GM19238 (cell line): ENCODE measurements around the gene NME9.

ENCODE experiments used
- DNase-seq: peaks from one replicate; pipeline ENCODE4 v3.0.0; 2011; ENCODE audit warnings: low spot score; ENCODE audit not compliant: insufficient read length

Gene NME9

GRCh38 chr3:138362538-138362937 lies 32.9 kb upstream of the NME9 start:
- DNase-seq = no peak

- DNase-seq = no peak
Observed at GRCh38 chr3:138361561-138361971, 31.9 kb upstream of the NME9 start.

GRCh38 chr3:138360869-138361525 lies 31.3 kb upstream of the NME9 start:
- no peak for DNase-seq

- no peak for DNase-seq
Observed at GRCh38 chr3:138359919-138360868, 30.5 kb upstream of the NME9 start.

GRCh38 chr3:138359148-138359918 lies 29.7 kb upstream of the NME9 start:
- DNase-seq = no peak

GRCh38 chr3:138356730-138357405 lies 27.2 kb upstream of the NME9 start:
- DNase-seq = no peak

- DNase-seq = no peak
Observed at GRCh38 chr3:138355071-138355470, 25.4 kb upstream of the NME9 start.

GRCh38 chr3:138354376-138354775 lies 24.7 kb upstream of the NME9 start:
- DNase-seq = no peak

GRCh38 chr3:138351916-138352550 lies 22.4 kb upstream of the NME9 start:
- DNase-seq = no peak

- DNase-seq = no peak
Observed at GRCh38 chr3:138351151-138351550, 21.5 kb upstream of the NME9 start.

GRCh38 chr3:138349926-138350665 lies 20.4 kb upstream of the NME9 start:
- no peak for DNase-seq

GRCh38 chr3:138348754-138349739 lies 19.4 kb upstream of the NME9 start:
- DNase-seq = no peak

GRCh38 chr3:138347960-138348753 lies 18.5 kb upstream of the NME9 start, which contains the start of gene MRAS:
MRAS (plus strand) TSS chr3:138348579; CDS start chr3:138372884, 24,305 bp downstream.
- DNase-seq = no peak

- no peak for DNase-seq
Observed at GRCh38 chr3:138344754-138345153, 15.1 kb upstream of the NME9 start.

GRCh38 chr3:138340511-138340910 lies 10.9 kb upstream of the NME9 start:
- DNase-seq = no peak

GRCh38 chr3:138338811-138339210 lies 9.2 kb upstream of the NME9 start:
- DNase-seq = no peak

GRCh38 chr3:138338244-138338643 lies 8.6 kb upstream of the NME9 start:
- no peak for DNase-seq

GRCh38 chr3:138336454-138336999 lies 6.9 kb upstream of the NME9 start:
- no peak for DNase-seq
